GM08714 (cell line): ENCODE measurements around the gene VAMP3.

Experiments
- H3K4me3 ChIP-seq: fragments of 200-500 bp; sonication (Bioruptor generic); 2 replicates; pipeline ENCODE4 v1.5.1; 2014; ENCODE audit warnings: mild to moderate bottlenecking, low read length, inconsistent platforms
- ZNF274 ChIP-seq: IDR thresholded peaks from 2 replicates; pipeline ENCODE4 v1.6.1; 2012; ENCODE audit warnings: mild to moderate bottlenecking, low read depth, low read length

The VAMP3 gene

GRCh38 chr1:7770997-7771822 is at the start of gene VAMP3:
Gene VAMP3 (plus strand): TSS chr1:7771296. CDS start chr1:7771384, 88 bp downstream.
- peak within 1 kb of the TSS; percentile 97 for H3K4me3 ChIP-seq
- TF ChIP-seq ZNF274, result no peak

- H3K4me3 ChIP-seq, result no peak overlapping the region
- no peak for TF ChIP-seq ZNF274
Observed at GRCh38 chr1:7721940-7722669, 49.0 kb upstream of the VAMP3 start.

- no peak overlapping the region for H3K4me3 ChIP-seq
- no peak for TF ChIP-seq ZNF274
Observed at GRCh38 chr1:7722670-7723012, 48.5 kb upstream of the VAMP3 start.

GRCh38 chr1:7726623-7727022 is 44.5 kb upstream of the VAMP3 start:
- H3K4me3 ChIP-seq, result no peak overlapping the region
- no peak for TF ChIP-seq ZNF274

GRCh38 chr1:7727809-7728471 is 43.2 kb upstream of the VAMP3 start:
- TF ChIP-seq ZNF274, result no peak
- H3K4me3 ChIP-seq, result no peak overlapping the region

- TF ChIP-seq ZNF274, result no peak
Observed at GRCh38 chr1:7729761-7730160, 41.3 kb upstream of the VAMP3 start.

GRCh38 chr1:7732331-7732730 is 38.8 kb upstream of the VAMP3 start:
- H3K4me3 ChIP-seq, result no peak overlapping the region
- no peak for TF ChIP-seq ZNF274

More at GRCh38 chr1:7729761-7730160, 41.3 kb upstream of the VAMP3 start:
- no peak overlapping the region for H3K4me3 ChIP-seq

- H3K4me3 ChIP-seq, result no peak overlapping the region
- TF ChIP-seq ZNF274, result no peak
Observed at GRCh38 chr1:7733276-7733675, 37.8 kb upstream of the VAMP3 start.

GRCh38 chr1:7738044-7738443 is 33.1 kb upstream of the VAMP3 start:
- H3K4me3 ChIP-seq, result no peak overlapping the region
- no peak for TF ChIP-seq ZNF274

- H3K4me3 ChIP-seq, result no peak overlapping the region
- TF ChIP-seq ZNF274, result no peak
Observed at GRCh38 chr1:7743346-7743745, 27.8 kb upstream of the VAMP3 start.

- no peak overlapping the region for H3K4me3 ChIP-seq
- TF ChIP-seq ZNF274, result no peak
Observed at GRCh38 chr1:7744882-7745281, 26.2 kb upstream of the VAMP3 start.

GRCh38 chr1:7745783-7746182 is 25.3 kb upstream of the VAMP3 start:
- H3K4me3 ChIP-seq, result no peak overlapping the region
- TF ChIP-seq ZNF274, result no peak

- no peak for TF ChIP-seq ZNF274
Observed at GRCh38 chr1:7747605-7748004, 23.5 kb upstream of the VAMP3 start.

GRCh38 chr1:7749126-7749525 is 22.0 kb upstream of the VAMP3 start:
- no peak for TF ChIP-seq ZNF274
- no peak overlapping the region for H3K4me3 ChIP-seq

More at GRCh38 chr1:7747605-7748004, 23.5 kb upstream of the VAMP3 start:
- H3K4me3 ChIP-seq, result no peak overlapping the region

- no peak for TF ChIP-seq ZNF274
- H3K4me3 ChIP-seq, result no peak overlapping the region
Observed at GRCh38 chr1:7751174-7751573, 19.9 kb upstream of the VAMP3 start.
